Activated B cell treated with CpG ODN at 0.5 μM for 24 hours (primary cell): Measurements from ENCODE around the gene EID2B. TPM values are rescaled to one million over a fixed set of nuclear protein-coding genes. Genes with fewer than 3 reads are reported as not detected.

ENCODE experiments used
- ATAC-seq: fragments of 200-7000 bp; cut with Tn5 transposase; one replicate; pipeline ENCODE4 v1.10.0; 2021; ENCODE audit warnings: low read depth, mild to moderate bottlenecking, moderate library complexity
- CTCF ChIA-PET: fragments of 350-600 bp; sonication (Branson Sonifier 250); formaldehyde crosslinking; loops from one replicate; lab custom pipeline; 2021; ENCODE audit warnings: antibody characterized with exemption; lab: Charles Lee
- POLR2A ChIA-PET: fragments of 350-600 bp; sonication (Branson Sonifier 250); formaldehyde crosslinking; loops from one replicate; lab custom pipeline; 2021; ENCODE audit warnings: antibody characterized with exemption; lab: Charles Lee
- DNase-seq: peaks from one replicate; pipeline ENCODE4 v3.0.0; 2022
- H3K27ac Mint-ChIP-seq: one replicate; pipeline ENCODE4 v1.8.0; 2020; ENCODE audit warnings: mixed read lengths
- H3K27me3 Mint-ChIP-seq: one replicate; pipeline ENCODE4 v1.8.0; 2021; ENCODE audit warnings: mixed read lengths
- H3K36me3 Mint-ChIP-seq: one replicate; pipeline ENCODE4 v1.8.0; 2021; ENCODE audit warnings: low read depth, mixed read lengths
- H3K4me1 Mint-ChIP-seq: one replicate; pipeline ENCODE4 v1.8.0; 2021; ENCODE audit warnings: mixed read lengths
- H3K4me3 Mint-ChIP-seq: one replicate; pipeline ENCODE4 v1.8.0; 2020; ENCODE audit warnings: mild to moderate bottlenecking, mixed read lengths
- H3K9me3 Mint-ChIP-seq: one replicate; pipeline ENCODE4 v1.8.0; 2020; ENCODE audit warnings: mixed read lengths
- CTCF ChIP-seq: fragments of 200-600 bp; IDR thresholded peaks from one replicate; pipeline ENCODE4 v1.8.0; 2022; ENCODE audit warnings: antibody characterized with exemption, mild to moderate bottlenecking
- intact Hi-C: fragments of 100-400 bp; cut with micrococcal nuclease; formaldehyde crosslinking; loops from one replicate; pipeline ENCODE4 v1.15.1; 2024
- total RNA-seq: library from RNA; stranded (reverse); gene quantifications from 2 replicates; pipeline ENCODE4 v1.2.3, GENCODE V29; 2022

EID2B gene
- total RNA-seq, 1 donor from 2014 or later: 4.0 TPM

- Mint-ChIP-seq H3K4me1 (no peaks in the 10 kb centered on the region), H3K27ac (no peak overlapping the region)
These were observed 40.4 kb downstream of the EID2B start for GRCh38 chr19:39492225-39492624.

DNA sequence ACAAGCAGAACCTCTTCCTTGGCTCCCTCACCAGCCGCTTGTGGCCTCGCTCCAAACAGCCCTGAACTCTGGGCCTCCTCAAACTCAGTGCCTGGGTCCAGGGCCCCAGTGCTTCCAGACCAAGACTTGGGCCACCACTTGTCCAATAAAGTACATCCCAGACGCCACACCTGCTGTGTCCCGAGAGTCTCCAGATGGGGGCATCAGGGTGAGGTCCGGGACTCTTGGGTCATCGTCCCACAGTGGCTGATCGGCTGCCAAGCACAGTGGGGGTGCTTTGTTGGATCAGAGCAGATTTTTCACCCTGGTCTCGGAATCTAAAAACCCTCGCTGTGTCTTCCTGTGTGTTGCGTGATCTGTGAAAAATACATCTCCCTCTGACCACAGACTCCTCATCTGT lies 42.9 kb downstream of the EID2B start:
- Mint-ChIP-seq H3K27ac (no peak overlapping the region), H3K4me1 (no peaks in the 10 kb centered on the region), H3K4me3 (no peak overlapping the region), H3K27me3 (no peaks in the 10 kb centered on the region), H3K9me3 (no peaks in the 10 kb centered on the region), H3K36me3 (peaks cover 63% of the 10 kb centered on the region)
- TF ChIP-seq CTCF: no peak
- intact Hi-C loops: no loop called here
- CTCF ChIA-PET: no interaction called here
- POLR2A ChIA-PET: interaction anchor here (0.6 kb wide), 1 partner anchor 1266 kb away, joined by 3 read pairs; no protein-coding TSS in a partner anchor
- DNase-seq (no peak), ATAC-seq (no peak)

More at GRCh38 chr19:39492225-39492624, 40.4 kb downstream of the EID2B start:
- intact Hi-C loops: no loop called here
- H3K27me3 Mint-ChIP-seq: no peaks in the 10 kb centered on the region
- no peak for TF ChIP-seq CTCF
- no peak for ATAC-seq
- no peak overlapping the region for H3K4me3 Mint-ChIP-seq
- peaks cover 43% of the 10 kb centered on the region for H3K36me3 Mint-ChIP-seq
- DNase-seq: no peak
- CTCF ChIA-PET: no interaction called here
- no peaks in the 10 kb centered on the region for H3K9me3 Mint-ChIP-seq
- POLR2A ChIA-PET: interaction anchor here (0.6 kb wide), 2 partner anchors 30 to 303 kb away, joined by 3 to 9 read pairs; no protein-coding TSS in a partner anchor

DNA sequence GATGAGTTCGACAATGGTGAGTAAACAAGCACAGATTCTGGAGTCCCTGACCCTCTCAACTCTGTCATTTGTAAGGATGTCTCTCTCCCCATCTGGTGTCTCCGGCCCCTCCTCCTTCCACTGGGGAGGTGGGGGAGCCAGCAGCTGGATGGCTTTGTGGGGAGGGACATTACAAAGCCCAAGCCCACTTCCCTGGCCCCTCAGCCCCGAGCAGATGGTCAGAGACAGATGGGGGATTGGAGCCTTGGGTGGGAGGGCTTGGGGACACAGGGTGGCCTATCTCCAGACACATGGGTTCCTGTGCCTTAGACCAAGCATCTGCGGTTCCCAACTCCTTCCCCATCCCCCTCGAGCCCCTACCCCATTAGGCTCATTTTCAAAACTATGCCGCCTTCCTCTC lies 49.5 kb downstream of the EID2B start:
- DNase-seq: no peak
- Mint-ChIP-seq H3K27ac (no peak overlapping the region), H3K27me3 (no peaks in the 10 kb centered on the region), H3K36me3 (peaks cover 42% of the 10 kb centered on the region), H3K4me3 (peak overlapping the region; percentile 19), H3K4me1 (peaks cover 25% of the 10 kb centered on the region), H3K9me3 (no peaks in the 10 kb centered on the region)
- intact Hi-C loops: no loop called here
- POLR2A ChIA-PET: no interaction called here
- CTCF ChIA-PET: no interaction called here
- ATAC-seq: no peak
- no peak for TF ChIP-seq CTCF

GRCh38 chr19:39481676-39482075 lies 51.0 kb downstream of the EID2B start:
- DNase-seq (no peak), ATAC-seq (no peak)
- ChIA-PET CTCF (interaction anchor here (0.6 kb wide), 1 partner anchor 70 kb away, joined by 3 read pairs; no protein-coding TSS in a partner anchor), POLR2A (no interaction called here)
- no peaks in the 10 kb centered on the region for H3K27me3 Mint-ChIP-seq
- intact Hi-C loops: loop anchor here (2.0 kb wide), 1 partner anchor 17 kb away; the partner anchor contains the start of gene DLL3
- H3K4me1 Mint-ChIP-seq: peaks cover 25% of the 10 kb centered on the region
- no peak for TF ChIP-seq CTCF
- H3K36me3 Mint-ChIP-seq: peaks cover 39% of the 10 kb centered on the region
- peak overlapping the region; percentile 91 for H3K4me3 Mint-ChIP-seq
- H3K9me3 Mint-ChIP-seq: no peaks in the 10 kb centered on the region
- peak overlapping the region; percentile 70 for H3K27ac Mint-ChIP-seq

DNA sequence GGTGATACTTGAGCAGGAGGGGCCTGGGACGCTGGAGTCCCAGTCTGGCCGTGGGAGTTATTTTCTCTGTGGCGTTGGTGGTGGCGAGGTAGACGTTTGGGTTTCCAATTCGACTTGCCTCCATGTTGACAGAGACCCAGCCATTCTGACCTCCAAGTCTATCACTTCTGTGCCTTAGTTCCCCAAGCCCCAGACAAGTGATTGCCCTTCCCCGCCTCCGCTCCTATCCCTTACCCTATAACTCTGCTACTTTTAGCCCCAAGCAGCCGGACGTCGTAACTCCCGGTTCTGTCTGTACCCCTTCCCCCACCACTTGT lies 51.5 kb downstream of the EID2B start:
- DNase-seq (no peak), ATAC-seq (no peak)
- intact Hi-C loops: loop anchor here (2.0 kb wide), 1 partner anchor 18 kb away; the partner anchor contains the start of gene DLL3
- Mint-ChIP-seq H3K4me3 (peak overlapping the region; percentile 91), H3K27me3 (no peaks in the 10 kb centered on the region), H3K4me1 (peaks cover 25% of the 10 kb centered on the region), H3K36me3 (peaks cover 39% of the 10 kb centered on the region), H3K27ac (peak overlapping the region; percentile 70), H3K9me3 (no peaks in the 10 kb centered on the region)
- POLR2A ChIA-PET: interaction anchor here (1.0 to 1.2 kb wide), 3 partner anchors 32 to 46 kb away, joined by 7 to 18 read pairs (median 7); partner anchors contain the start of genes RPS16 and SUPT5H
- CTCF ChIA-PET: no interaction called here
- TF ChIP-seq CTCF: no peak

Other genes starting within 250 kb of the EID2B start
- not detected in 2 replicates for gene IFNL1, start 236.4 kb downstream of the EID2B start, total RNA-seq
- gene LRFN1, start 212.0 kb downstream of the EID2B start, total RNA-seq: 0.58 and 0.71 TPM in 2 replicates
- 149 and 168 TPM in 2 replicates for gene GMFG, start 196.8 kb downstream of the EID2B start, total RNA-seq
- 53.0 and 60.7 TPM in 2 replicates for gene SAMD4B, start 190.4 kb downstream of the EID2B start, total RNA-seq
- 50.3 and 52.4 TPM in 2 replicates for gene PAF1, start 141.7 kb downstream of the EID2B start, total RNA-seq
- 38.0 and 39.0 TPM in 2 replicates for gene MED29, start 141.5 kb downstream of the EID2B start, total RNA-seq
- gene ZFP36, start 126.0 kb downstream of the EID2B start, total RNA-seq: 167 and 206 TPM in 2 replicates
- 111 and 125 TPM in 2 replicates for gene PLEKHG2, start 120.2 kb downstream of the EID2B start, total RNA-seq
- gene RPS16, start 96.9 kb downstream of the EID2B start, total RNA-seq: 4,002 and 4,656 TPM in 2 replicates
- 184 and 200 TPM in 2 replicates for gene SUPT5H, start 87.3 kb downstream of the EID2B start, total RNA-seq
- gene TIMM50, start 52.0 kb downstream of the EID2B start, total RNA-seq: 63.8 and 68.9 TPM in 2 replicates
- gene DLL3, start 33.9 kb downstream of the EID2B start, total RNA-seq: 0.53 and 0.73 TPM in 2 replicates
- gene SELENOV, start 17.7 kb downstream of the EID2B start, total RNA-seq: not detected in 2 replicates
- gene EID2, start 7.3 kb upstream of the EID2B start, total RNA-seq: 11.4 and 11.5 TPM in 2 replicates
- not detected in 2 replicates for gene LGALS13, start 69.7 kb upstream of the EID2B start, total RNA-seq
- gene LGALS16, start 123.1 kb upstream of the EID2B start, total RNA-seq: not detected in 2 replicates
- gene LGALS14, start 171.6 kb upstream of the EID2B start, total RNA-seq: not detected in 2 replicates
- not detected in 2 replicates for gene CLC, start 205.2 kb upstream of the EID2B start, total RNA-seq
- gene LEUTX, start 246.0 kb upstream of the EID2B start, total RNA-seq: not detected in 2 replicates